B cell (primary cell): ENCODE results near the gene RPS15.

Experiments
- EZH2 ChIP-seq: IDR thresholded peaks from 2 replicates; pipeline ENCODE4 v1.6.1; 2012; ENCODE audit warnings: borderline replicate concordance, low read depth, mild to moderate bottlenecking, moderate library complexity, low read length; ENCODE audit not compliant: insufficient read depth, poor library complexity, severe bottlenecking
- TF ChIP-seq, protein P1 (sequence below): fragments of 200-600 bp; IDR thresholded peaks from one replicate; pipeline ENCODE4 v1.8.0; 2022; ENCODE audit warnings: antibody characterized with exemption, mild to moderate bottlenecking

DNA sequence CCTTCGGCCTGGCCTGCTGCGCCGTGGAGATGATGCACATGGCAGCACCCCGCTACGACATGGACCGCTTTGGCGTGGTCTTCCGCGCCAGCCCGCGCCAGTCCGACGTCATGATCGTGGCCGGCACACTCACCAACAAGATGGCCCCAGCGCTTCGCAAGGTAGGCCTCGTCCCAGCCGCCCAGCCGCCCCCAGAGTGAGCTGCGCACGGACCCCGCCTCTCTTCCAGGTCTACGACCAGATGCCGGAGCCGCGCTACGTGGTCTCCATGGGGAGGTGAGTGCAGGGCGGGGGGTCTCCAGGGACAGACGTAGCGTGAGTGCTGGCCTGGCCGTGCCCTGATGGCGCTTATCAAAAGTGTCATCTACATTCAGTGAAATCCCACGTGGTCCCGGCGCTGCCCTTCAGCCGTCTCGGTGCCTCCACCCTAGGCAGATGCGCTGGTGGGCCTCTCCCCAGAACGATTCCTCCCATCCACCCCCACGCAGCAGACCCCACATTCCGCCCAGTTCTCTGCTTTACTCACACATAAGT lies 47.2 kb upstream of the RPS15 start:
- TF ChIP-seq EZH2: no peak
- TF ChIP-seq, protein P1, sequence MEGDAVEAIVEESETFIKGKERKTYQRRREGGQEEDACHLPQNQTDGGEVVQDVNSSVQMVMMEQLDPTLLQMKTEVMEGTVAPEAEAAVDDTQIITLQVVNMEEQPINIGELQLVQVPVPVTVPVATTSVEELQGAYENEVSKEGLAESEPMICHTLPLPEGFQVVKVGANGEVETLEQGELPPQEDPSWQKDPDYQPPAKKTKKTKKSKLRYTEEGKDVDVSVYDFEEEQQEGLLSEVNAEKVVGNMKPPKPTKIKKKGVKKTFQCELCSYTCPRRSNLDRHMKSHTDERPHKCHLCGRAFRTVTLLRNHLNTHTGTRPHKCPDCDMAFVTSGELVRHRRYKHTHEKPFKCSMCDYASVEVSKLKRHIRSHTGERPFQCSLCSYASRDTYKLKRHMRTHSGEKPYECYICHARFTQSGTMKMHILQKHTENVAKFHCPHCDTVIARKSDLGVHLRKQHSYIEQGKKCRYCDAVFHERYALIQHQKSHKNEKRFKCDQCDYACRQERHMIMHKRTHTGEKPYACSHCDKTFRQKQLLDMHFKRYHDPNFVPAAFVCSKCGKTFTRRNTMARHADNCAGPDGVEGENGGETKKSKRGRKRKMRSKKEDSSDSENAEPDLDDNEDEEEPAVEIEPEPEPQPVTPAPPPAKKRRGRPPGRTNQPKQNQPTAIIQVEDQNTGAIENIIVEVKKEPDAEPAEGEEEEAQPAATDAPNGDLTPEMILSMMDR: no peak
